Naive B cell (primary cell): ENCODE results near the gene IGSF23. TPM values are rescaled to one million over a fixed set of nuclear protein-coding genes. Genes with fewer than 3 reads are reported as not detected.
A peak's percentile ranks its signal among the peaks of the same experiment; 100 is the strongest.
"Not testable (repeated sequence)": the region's sequence is repeated elsewhere in the genome, so short reads cannot be mapped to it uniquely, and the experiment has no call there.

Experiments
- ATAC-seq, 2 donors: fragments of 150-1000 bp; cut with Tn5 transposase; 2 replicates each; pipeline ENCODE4 v1.10.0; 2021; ENCODE audit warnings: low read depth in 2 of 2, mild to moderate bottlenecking in 2 of 2, moderate library complexity in 2 of 2
- DNase-seq: peaks from one replicate; pipeline ENCODE4 v3.0.0; 2022
- H3K27ac Mint-ChIP-seq, 6 donors: one replicate each; pipeline ENCODE4 v1.8.0; 2020 to 2022; ENCODE audit warnings: mild to moderate bottlenecking in 6 of 6, mixed read lengths in 6 of 6, moderate library complexity in 5 of 6, inconsistent platforms in 2 of 6
- H3K27me3 Mint-ChIP-seq, 3 donors: one replicate each; pipeline ENCODE4 v1.8.0; 2021 to 2022; ENCODE audit warnings: mixed read lengths in 3 of 3, mild to moderate bottlenecking in 1 of 3
- H3K36me3 Mint-ChIP-seq, 2 donors: one replicate each; pipeline ENCODE4 v1.8.0; 2020 to 2022; ENCODE audit warnings: mixed read lengths in 2 of 2, inconsistent platforms in 1 of 2, mild to moderate bottlenecking in 1 of 2
- H3K4me1 Mint-ChIP-seq, 3 donors: one replicate each; pipeline ENCODE4 v1.8.0; 2020 to 2022; ENCODE audit warnings: mixed read lengths in 3 of 3, inconsistent platforms in 1 of 3, mild to moderate bottlenecking in 1 of 3, moderate library complexity in 1 of 3
- H3K4me3 Mint-ChIP-seq, 8 donors: one replicate each; pipeline ENCODE4 v1.8.0; 2020 to 2022; ENCODE audit warnings: mild to moderate bottlenecking in 8 of 8, mixed read lengths in 8 of 8, moderate library complexity in 8 of 8, inconsistent platforms in 2 of 8
- H3K9me3 Mint-ChIP-seq, 7 donors: one replicate each; pipeline ENCODE4 v1.8.0; 2020 to 2022; ENCODE audit warnings: mixed read lengths in 7 of 7, mild to moderate bottlenecking in 5 of 7, inconsistent platforms in 2 of 7, moderate library complexity in 1 of 7
- polyA plus RNA-seq, 6 donors: library from polyadenylated mRNA; unstranded; fragments of 300-500 nt; fragmentation: Illumina TruSeq; gene quantifications; one replicate each; pipeline ENCODE4 v1.2.3, GENCODE V29; 2021; ENCODE audit warnings: low read depth in 6 of 6

IGSF23 gene
- polyA plus RNA-seq, 6 donors from 2014 or later: not detected

- Mint-ChIP-seq H3K4me1 (no peaks in the 10 kb centered on the region), H3K27ac (no peak overlapping the region), H3K36me3 (peaks cover 0 to 11% of the 10 kb centered on the region in 2 donors), H3K27me3 (peaks cover 13 to 24% (median 16%) of the 10 kb centered on the region in 3 donors), H3K4me3 (no peak overlapping the region), H3K9me3 (peaks cover 0 to 9% (median 5%) of the 10 kb centered on the region in 7 donors)
- peak in 1 of 2 donors; percentile 60 for ATAC-seq
- DNase-seq: no peak
Measured at GRCh38 chr19:44576843-44577565, 36.4 kb upstream of the IGSF23 start.

GRCh38 chr19:44577566-44577874 lies 35.8 kb upstream of the IGSF23 start:
- Mint-ChIP-seq H3K9me3 (peaks cover 0 to 13% (median 5%) of the 10 kb centered on the region in 7 donors), H3K4me3 (no peak overlapping the region), H3K27ac (no peak overlapping the region), H3K4me1 (no peaks in the 10 kb centered on the region), H3K36me3 (peaks cover 0 to 16% of the 10 kb centered on the region in 2 donors), H3K27me3 (peaks cover 13 to 28% (median 21%) of the 10 kb centered on the region in 3 donors)
- DNase-seq (no peak), ATAC-seq (no peak)

GRCh38 chr19:44579663-44580365 lies 33.5 kb upstream of the IGSF23 start:
- no peaks in the 10 kb centered on the region for H3K4me1 Mint-ChIP-seq
- DNase-seq: no peak
- peaks cover 0 to 14% (median 5%) of the 10 kb centered on the region in 7 donors for H3K9me3 Mint-ChIP-seq

GRCh38 chr19:44580366-44580895 lies 32.9 kb upstream of the IGSF23 start:
- DNase-seq: no peak
- H3K27me3 Mint-ChIP-seq: peaks cover 5 to 37% (median 22%) of the 10 kb centered on the region in 3 donors

More at GRCh38 chr19:44579663-44580365, 33.5 kb upstream of the IGSF23 start:
- no peak for ATAC-seq
- H3K27me3 Mint-ChIP-seq: peaks cover 11 to 39% (median 28%) of the 10 kb centered on the region in 3 donors
- no peak overlapping the region for H3K4me3 Mint-ChIP-seq
- peaks cover 0 to 18% of the 10 kb centered on the region in 2 donors for H3K36me3 Mint-ChIP-seq
- H3K27ac Mint-ChIP-seq: no peak overlapping the region

GRCh38 chr19:44581288-44581687 lies 32.1 kb upstream of the IGSF23 start:
- ATAC-seq (no peak), DNase-seq (no peak)
- peaks cover 3 to 43% (median 27%) of the 10 kb centered on the region in 3 donors for H3K27me3 Mint-ChIP-seq
- H3K36me3 Mint-ChIP-seq: peaks cover 0 to 18% of the 10 kb centered on the region in 2 donors
- peaks cover 0 to 14% (median 5%) of the 10 kb centered on the region in 7 donors for H3K9me3 Mint-ChIP-seq
- H3K4me1 Mint-ChIP-seq: no peaks in the 10 kb centered on the region
- peak overlapping the region in 1 of 6 donors; percentile 46 for H3K27ac Mint-ChIP-seq
- no peak overlapping the region for H3K4me3 Mint-ChIP-seq

More at GRCh38 chr19:44580366-44580895, 32.9 kb upstream of the IGSF23 start:
- Mint-ChIP-seq H3K9me3 (peaks cover 0 to 14% (median 5%) of the 10 kb centered on the region in 7 donors), H3K4me3 (no peak overlapping the region), H3K27ac (no peak overlapping the region), H3K36me3 (peaks cover 0 to 18% of the 10 kb centered on the region in 2 donors), H3K4me1 (no peaks in the 10 kb centered on the region)
- no peak for ATAC-seq

GRCh38 chr19:44582581-44583265 lies 30.6 kb upstream of the IGSF23 start:
- DNase-seq (no peak), ATAC-seq (no peak)
- Mint-ChIP-seq H3K27ac (no peak overlapping the region), H3K4me1 (peaks cover 0 to 3% (median 0%) of the 10 kb centered on the region in 3 donors), H3K9me3 (peaks cover 0 to 17% (median 2%) of the 10 kb centered on the region in 7 donors), H3K36me3 (peaks cover 0 to 16% of the 10 kb centered on the region in 2 donors), H3K4me3 (no peak overlapping the region), H3K27me3 (peaks cover 3 to 45% (median 37%) of the 10 kb centered on the region in 3 donors)

GRCh38 chr19:44585371-44586133 lies 27.8 kb upstream of the IGSF23 start:
- Mint-ChIP-seq H3K4me1 (peaks cover 0 to 3% (median 0%) of the 10 kb centered on the region in 3 donors), H3K27ac (no peak overlapping the region), H3K36me3 (peaks cover 0 to 8% of the 10 kb centered on the region in 2 donors), H3K9me3 (peaks cover 0 to 12% (median 2%) of the 10 kb centered on the region in 7 donors), H3K27me3 (peaks cover 11 to 44% (median 38%) of the 10 kb centered on the region in 3 donors), H3K4me3 (no peak overlapping the region)
- ATAC-seq (no peak), DNase-seq (no peak)

- H3K27ac Mint-ChIP-seq: no peak overlapping the region
- H3K36me3 Mint-ChIP-seq: no peaks in the 10 kb centered on the region
- H3K4me1 Mint-ChIP-seq: peaks cover 0 to 3% (median 0%) of the 10 kb centered on the region in 3 donors
- no peak for ATAC-seq
- H3K9me3 Mint-ChIP-seq: peaks cover 0 to 12% (median 4%) of the 10 kb centered on the region in 7 donors
- H3K27me3 Mint-ChIP-seq: peaks cover 13 to 45% (median 43%) of the 10 kb centered on the region in 3 donors
- no peak for DNase-seq
- no peak overlapping the region for H3K4me3 Mint-ChIP-seq
Measured at GRCh38 chr19:44587963-44588770, 25.2 kb upstream of the IGSF23 start.

GRCh38 chr19:44588771-44589112 lies 24.6 kb upstream of the IGSF23 start:
- no peak for DNase-seq
- Mint-ChIP-seq H3K36me3 (no peaks in the 10 kb centered on the region), H3K4me1 (peaks cover 0 to 3% (median 0%) of the 10 kb centered on the region in 3 donors), H3K27ac (no peak overlapping the region), H3K9me3 (peaks cover 0 to 12% (median 2%) of the 10 kb centered on the region in 7 donors), H3K27me3 (peaks cover 13 to 42% (median 38%) of the 10 kb centered on the region in 3 donors), H3K4me3 (no peak overlapping the region)
- ATAC-seq: no peak

GRCh38 chr19:44590245-44591059 lies 22.9 kb upstream of the IGSF23 start:
- H3K27ac Mint-ChIP-seq: peak overlapping the region in 1 of 6 donors; percentile 62
- no peak for ATAC-seq
- H3K36me3 Mint-ChIP-seq: peaks cover 0 to 3% of the 10 kb centered on the region in 2 donors
- peaks cover 13 to 43% (median 35%) of the 10 kb centered on the region in 3 donors for H3K27me3 Mint-ChIP-seq
- H3K9me3 Mint-ChIP-seq: peaks cover 0 to 12% (median 2%) of the 10 kb centered on the region in 7 donors
- H3K4me1 Mint-ChIP-seq: peaks cover 0 to 3% (median 0%) of the 10 kb centered on the region in 3 donors
- H3K4me3 Mint-ChIP-seq: no peak overlapping the region
- no peak for DNase-seq

GRCh38 chr19:44591340-44591993 lies 21.9 kb upstream of the IGSF23 start:
- H3K4me3 Mint-ChIP-seq, ATAC-seq, DNase-seq, H3K4me1 Mint-ChIP-seq, H3K27ac Mint-ChIP-seq: not testable (repeated sequence)
- Mint-ChIP-seq H3K27me3 (peaks cover 14 to 45% (median 34%) of the 10 kb centered on the region in 3 donors), H3K36me3 (peaks cover 0 to 10% of the 10 kb centered on the region in 2 donors), H3K9me3 (peaks cover 0 to 12% (median 4%) of the 10 kb centered on the region in 7 donors)
